Neural crest cell (in vitro differentiated cells): Measurements from ENCODE around the gene PIP5K1B. TPM values are rescaled to one million over a fixed set of nuclear protein-coding genes. Genes with fewer than 3 reads are reported as not detected.

Experiments used
- DNase-seq: peaks from one replicate; pipeline ENCODE4 v3.0.0; 2021; ENCODE audit warnings: low read depth, mixed read lengths, low spot score
- H3K27ac Mint-ChIP-seq: one replicate; pipeline ENCODE4 v1.8.0; 2021; ENCODE audit warnings: mild to moderate bottlenecking, mixed read lengths; ENCODE audit not compliant: unreplicated experiment
- H3K27me3 Mint-ChIP-seq: 2 replicates; pipeline ENCODE4 v1.8.0; 2021; ENCODE audit warnings: low read depth, mild to moderate bottlenecking, mixed read lengths
- H3K36me3 Mint-ChIP-seq: 2 replicates; pipeline ENCODE4 v1.8.0; 2021; ENCODE audit warnings: low read depth, mild to moderate bottlenecking, mixed read lengths
- H3K4me1 Mint-ChIP-seq: 2 replicates; pipeline ENCODE4 v1.8.0; 2021; ENCODE audit warnings: mixed read lengths
- H3K4me3 Mint-ChIP-seq: one replicate; pipeline ENCODE4 v1.8.0; 2021; ENCODE audit warnings: mild to moderate bottlenecking, mixed read lengths
- H3K9me3 Mint-ChIP-seq: 2 replicates; pipeline ENCODE4 v1.8.0; 2021; ENCODE audit warnings: mixed read lengths
- CTCF ChIP-seq: fragments of 200-600 bp; sonication (generic); conservative IDR thresholded peaks from 2 replicates; pipeline ENCODE4 v1.5.0; 2021; ENCODE audit warnings: antibody characterized with exemption, mild to moderate bottlenecking
- total RNA-seq: library from RNA; stranded (reverse); gene quantifications from 2 replicates; pipeline ENCODE4 v1.2.1, GENCODE V29; 2021

The PIP5K1B gene
- total RNA-seq, 1 donor from 2014 or later, result 5.9 TPM

- Mint-ChIP-seq H3K27ac (no peak within 1 kb of the TSS), H3K36me3 (no peaks in the 10 kb centered on the region), H3K27me3 (no peaks in the 10 kb centered on the region), H3K9me3 (no peaks in the 10 kb centered on the region), H3K4me1 (no peaks in the 10 kb centered on the region), H3K4me3 (no peak within 1 kb of the TSS)
- no peak for TF ChIP-seq CTCF
- no peak for DNase-seq
Measured at GRCh38 chr9:69014013-69014412, 309.0 kb downstream of the PIP5K1B start, which contains the start of gene PRKACG. PRKACG (minus strand) TSS chr9:69014113; CDS start chr9:69014092, 21 bp downstream.

DNA sequence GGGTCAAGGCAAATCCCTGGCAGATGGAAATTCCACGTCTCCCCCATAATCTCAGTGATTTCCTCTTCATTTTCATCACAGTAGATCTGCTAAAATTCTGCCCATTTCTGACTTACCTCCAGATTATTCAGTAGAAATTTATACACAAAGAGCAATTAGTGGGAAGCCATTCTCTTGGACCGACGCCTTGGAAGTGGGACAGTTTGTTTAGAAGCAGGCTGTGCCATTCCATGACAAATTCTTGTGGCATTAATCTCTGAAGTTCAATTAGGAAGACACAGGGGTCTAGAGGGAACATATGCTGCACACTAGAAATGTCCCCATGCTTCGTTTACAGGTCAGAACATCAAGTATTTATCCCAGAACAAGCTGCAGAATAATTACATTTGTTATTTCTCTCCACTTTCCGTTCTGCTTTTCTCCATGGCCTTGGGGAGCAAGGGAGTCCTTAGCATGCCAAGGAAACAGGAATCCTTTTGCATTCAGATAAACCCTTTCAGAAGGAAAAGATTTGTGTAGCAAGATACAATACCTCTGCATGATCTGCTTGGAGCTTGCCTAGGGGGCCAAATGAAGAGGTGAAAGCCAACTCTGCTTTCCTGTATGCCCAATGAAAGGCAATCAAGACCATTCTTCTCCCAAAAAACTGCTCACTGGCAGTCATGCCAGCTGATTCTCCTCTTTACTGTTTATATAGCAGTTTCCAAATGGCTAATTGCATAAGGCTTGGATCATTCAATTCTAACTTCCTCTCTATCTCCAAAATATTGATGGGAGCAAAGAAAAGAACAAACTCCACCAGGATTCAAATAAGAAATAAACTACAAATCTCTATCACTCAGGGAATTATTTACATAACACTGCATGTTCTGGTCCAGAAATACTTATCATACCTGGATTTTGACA, 311.4 kb downstream of the PIP5K1B start:
- Mint-ChIP-seq H3K27ac (no peak overlapping the region), H3K27me3 (no peaks in the 10 kb centered on the region), H3K36me3 (no peaks in the 10 kb centered on the region), H3K9me3 (no peaks in the 10 kb centered on the region), H3K4me1 (no peaks in the 10 kb centered on the region), H3K4me3 (no peak overlapping the region)
- no peak for DNase-seq
- TF ChIP-seq CTCF, result no peak

- Mint-ChIP-seq H3K4me3 (no peak overlapping the region), H3K9me3 (no peaks in the 10 kb centered on the region), H3K36me3 (no peaks in the 10 kb centered on the region), H3K27me3 (peaks cover 4% of the 10 kb centered on the region), H3K27ac (no peak overlapping the region), H3K4me1 (no peaks in the 10 kb centered on the region)
- DNase-seq, result no peak
- TF ChIP-seq CTCF, result no peak
Measured at GRCh38 chr9:69018737-69019136, 313.7 kb downstream of the PIP5K1B start.

GRCh38 chr9:69019808-69020207, 314.8 kb downstream of the PIP5K1B start:
- Mint-ChIP-seq H3K4me3 (no peak overlapping the region), H3K9me3 (no peaks in the 10 kb centered on the region), H3K27me3 (peaks cover 6% of the 10 kb centered on the region), H3K4me1 (no peaks in the 10 kb centered on the region), H3K27ac (no peak overlapping the region), H3K36me3 (no peaks in the 10 kb centered on the region)
- DNase-seq, result no peak
- TF ChIP-seq CTCF, result no peak

- Mint-ChIP-seq H3K9me3 (no peaks in the 10 kb centered on the region), H3K36me3 (no peaks in the 10 kb centered on the region), H3K4me1 (no peaks in the 10 kb centered on the region), H3K27me3 (peaks cover 6% of the 10 kb centered on the region), H3K4me3 (no peak overlapping the region), H3K27ac (no peak overlapping the region)
- no peak for TF ChIP-seq CTCF
- DNase-seq, result no peak
Measured at GRCh38 chr9:69020301-69021145, 315.5 kb downstream of the PIP5K1B start.
